HEK293 (cell line): ENCODE measurements around the gene TMEM138.

Source experiments
- CTCF ChIP-seq: fragments of 450-650 bp; formaldehyde crosslinking; IDR thresholded peaks from 2 replicates; pipeline ENCODE4 v1.5.1; 2016; ENCODE audit warnings: missing biosample characterization, missing genetic modification characterization
- KLF9 ChIP-seq: fragments of 450-650 bp; formaldehyde crosslinking; IDR thresholded peaks from 2 replicates; pipeline ENCODE4 v1.5.1; 2016; ENCODE audit warnings: missing biosample characterization, missing genetic modification characterization, low read depth
- PATZ1 ChIP-seq: fragments of 450-650 bp; formaldehyde crosslinking; IDR thresholded peaks from 2 replicates; pipeline ENCODE4 v1.5.1; 2016; ENCODE audit warnings: missing biosample characterization, missing genetic modification characterization
- RBAK ChIP-seq: fragments of 450-650 bp; formaldehyde crosslinking; IDR thresholded peaks from 2 replicates; pipeline ENCODE4 v1.5.1; 2016; ENCODE audit warnings: missing biosample characterization, missing genetic modification characterization
- ZBTB1 ChIP-seq: fragments of 450-650 bp; formaldehyde crosslinking; IDR thresholded peaks from 2 replicates; pipeline ENCODE4 v1.5.1; 2016; ENCODE audit warnings: missing biosample characterization, missing genetic modification characterization
- ZNF133 ChIP-seq: fragments of 450-650 bp; formaldehyde crosslinking; IDR thresholded peaks from 2 replicates; pipeline ENCODE4 v1.5.1; 2016; ENCODE audit warnings: missing biosample characterization, missing genetic modification characterization
- ZNF514 ChIP-seq: fragments of 450-650 bp; formaldehyde crosslinking; IDR thresholded peaks from 2 replicates; pipeline ENCODE4 v1.5.1; 2016; ENCODE audit warnings: missing biosample characterization, missing genetic modification characterization
- ZNF561 ChIP-seq: fragments of 450-650 bp; IDR thresholded peaks from 2 replicates; pipeline ENCODE4 v1.5.1; 2018; ENCODE audit warnings: missing biosample characterization, missing genetic modification characterization, borderline replicate concordance
- TF ChIP-seq, protein P1 (sequence below): fragments of 450-650 bp; formaldehyde crosslinking; IDR thresholded peaks from 2 replicates; pipeline ENCODE4 v1.5.1; 2016; ENCODE audit warnings: missing biosample characterization, missing genetic modification characterization
- TF ChIP-seq, protein P2 (sequence below): fragments of 450-650 bp; formaldehyde crosslinking; IDR thresholded peaks from 2 replicates; pipeline ENCODE4 v1.5.1; 2016; ENCODE audit warnings: missing biosample characterization, missing genetic modification characterization

DNA sequence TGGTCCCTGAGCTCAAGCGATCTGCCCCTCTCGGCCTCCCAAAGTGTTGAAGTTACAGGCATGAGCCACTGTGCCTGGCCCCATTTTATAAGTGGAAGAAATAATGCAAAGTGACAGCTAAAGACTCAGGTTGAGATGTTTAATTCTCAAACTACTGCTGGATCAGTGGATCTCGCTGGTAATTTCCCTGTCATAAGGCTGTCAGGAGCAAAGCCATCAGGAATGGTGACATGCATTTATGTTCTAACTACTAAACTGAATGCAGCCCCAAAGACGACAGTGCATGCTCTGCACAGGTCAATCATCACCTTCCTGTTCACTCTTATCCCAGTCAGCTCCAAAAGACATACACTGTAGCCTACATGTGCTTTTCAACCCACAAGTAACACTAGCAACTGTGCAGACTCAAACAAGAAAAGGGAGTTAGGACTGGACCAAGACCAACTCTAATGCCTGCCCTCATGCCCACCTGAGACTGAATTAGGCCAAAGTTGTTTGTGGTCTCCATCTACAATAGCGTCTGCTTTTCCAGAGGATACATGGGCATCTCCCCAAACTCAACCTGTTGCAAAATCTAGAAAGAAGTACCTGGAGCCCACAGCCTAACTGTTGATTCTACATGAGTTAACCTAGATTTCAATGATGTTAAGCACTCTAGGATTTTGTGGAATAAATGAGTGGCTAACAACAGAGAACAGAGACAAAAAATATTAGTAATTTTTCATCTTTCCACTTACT is 45.0 kb downstream of the TMEM138 start:
- TF ChIP-seq ZNF561 (tag by site-specific recombination) = no peak
- no peak for TF ChIP-seq RBAK (tag by site-specific recombination)
- TF ChIP-seq ZBTB1 = no peak
- TF ChIP-seq CTCF (tag by site-specific recombination) = no peak
- TF ChIP-seq ZNF514 = no peak
- no peak for TF ChIP-seq KLF9 (tag by site-specific recombination)
- TF ChIP-seq, protein P1, sequence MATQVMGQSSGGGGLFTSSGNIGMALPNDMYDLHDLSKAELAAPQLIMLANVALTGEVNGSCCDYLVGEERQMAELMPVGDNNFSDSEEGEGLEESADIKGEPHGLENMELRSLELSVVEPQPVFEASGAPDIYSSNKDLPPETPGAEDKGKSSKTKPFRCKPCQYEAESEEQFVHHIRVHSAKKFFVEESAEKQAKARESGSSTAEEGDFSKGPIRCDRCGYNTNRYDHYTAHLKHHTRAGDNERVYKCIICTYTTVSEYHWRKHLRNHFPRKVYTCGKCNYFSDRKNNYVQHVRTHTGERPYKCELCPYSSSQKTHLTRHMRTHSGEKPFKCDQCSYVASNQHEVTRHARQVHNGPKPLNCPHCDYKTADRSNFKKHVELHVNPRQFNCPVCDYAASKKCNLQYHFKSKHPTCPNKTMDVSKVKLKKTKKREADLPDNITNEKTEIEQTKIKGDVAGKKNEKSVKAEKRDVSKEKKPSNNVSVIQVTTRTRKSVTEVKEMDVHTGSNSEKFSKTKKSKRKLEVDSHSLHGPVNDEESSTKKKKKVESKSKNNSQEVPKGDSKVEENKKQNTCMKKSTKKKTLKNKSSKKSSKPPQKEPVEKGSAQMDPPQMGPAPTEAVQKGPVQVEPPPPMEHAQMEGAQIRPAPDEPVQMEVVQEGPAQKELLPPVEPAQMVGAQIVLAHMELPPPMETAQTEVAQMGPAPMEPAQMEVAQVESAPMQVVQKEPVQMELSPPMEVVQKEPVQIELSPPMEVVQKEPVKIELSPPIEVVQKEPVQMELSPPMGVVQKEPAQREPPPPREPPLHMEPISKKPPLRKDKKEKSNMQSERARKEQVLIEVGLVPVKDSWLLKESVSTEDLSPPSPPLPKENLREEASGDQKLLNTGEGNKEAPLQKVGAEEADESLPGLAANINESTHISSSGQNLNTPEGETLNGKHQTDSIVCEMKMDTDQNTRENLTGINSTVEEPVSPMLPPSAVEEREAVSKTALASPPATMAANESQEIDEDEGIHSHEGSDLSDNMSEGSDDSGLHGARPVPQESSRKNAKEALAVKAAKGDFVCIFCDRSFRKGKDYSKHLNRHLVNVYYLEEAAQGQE (tag by site-specific recombination) = no peak
- no peak for TF ChIP-seq PATZ1 (tag by site-specific recombination)
- TF ChIP-seq, protein P2, sequence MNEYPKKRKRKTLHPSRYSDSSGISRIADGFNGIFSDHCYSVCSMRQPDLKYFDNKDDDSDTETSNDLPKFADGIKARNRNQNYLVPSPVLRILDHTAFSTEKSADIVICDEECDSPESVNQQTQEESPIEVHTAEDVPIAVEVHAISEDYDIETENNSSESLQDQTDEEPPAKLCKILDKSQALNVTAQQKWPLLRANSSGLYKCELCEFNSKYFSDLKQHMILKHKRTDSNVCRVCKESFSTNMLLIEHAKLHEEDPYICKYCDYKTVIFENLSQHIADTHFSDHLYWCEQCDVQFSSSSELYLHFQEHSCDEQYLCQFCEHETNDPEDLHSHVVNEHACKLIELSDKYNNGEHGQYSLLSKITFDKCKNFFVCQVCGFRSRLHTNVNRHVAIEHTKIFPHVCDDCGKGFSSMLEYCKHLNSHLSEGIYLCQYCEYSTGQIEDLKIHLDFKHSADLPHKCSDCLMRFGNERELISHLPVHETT (tag by site-specific recombination) = no peak
- no peak for TF ChIP-seq ZNF133 (tag by site-specific recombination)
